Neural cell (in vitro differentiated cells): ENCODE results near the gene RHOA. TPM values are rescaled to one million over a fixed set of nuclear protein-coding genes. Genes with fewer than 3 reads are reported as not detected.

Experiments used
- H2AFZ ChIP-seq: fragments of 200-600, 300-800 bp; sonication (generic), shearing (Covaris generic); 2 replicates; pipeline ENCODE4 v1.6.0; 2014; ENCODE audit warnings: low read depth, mild to moderate bottlenecking, antibody characterized with exemption, low read length, moderate library complexity
- H3F3A ChIP-seq: fragments of 200-600 bp; shearing (Covaris generic); 2 replicates; pipeline ENCODE4 v1.6.1; 2016; ENCODE audit warnings: mild to moderate bottlenecking, moderate library complexity, mixed read lengths, antibody characterized with exemption, low read length; ENCODE audit not compliant: insufficient read depth, poor library complexity, severe bottlenecking
- H3K27ac ChIP-seq: fragments of 200-600, 300-800 bp; sonication (generic), shearing (Covaris generic); 2 replicates; pipeline ENCODE4 v1.5.1; 2014; ENCODE audit warnings: mild to moderate bottlenecking, low read length, moderate library complexity
- H3K27me3 ChIP-seq: fragments of 300-800, 200-600 bp; sonication (generic), shearing (Covaris generic); 2 replicates; pipeline ENCODE4 v1.6.0; 2014; ENCODE audit warnings: mild to moderate bottlenecking, low read depth, low read length, moderate library complexity; ENCODE audit not compliant: insufficient read depth
- H3K36me3 ChIP-seq: fragments of 300-800, 200-600 bp; sonication (generic), shearing (Covaris generic); 2 replicates; pipeline ENCODE4 v1.5.1; 2014; ENCODE audit warnings: mild to moderate bottlenecking, antibody characterized with exemption, low read length, moderate library complexity; ENCODE audit not compliant: insufficient read depth
- H3K4me2 ChIP-seq: fragments of 300-800, 200-600 bp; sonication (generic), shearing (Covaris generic); 2 replicates; pipeline ENCODE4 v1.6.0; 2014; ENCODE audit warnings: mild to moderate bottlenecking, low read length
- H3K4me3 ChIP-seq: fragments of 300-800, 200-600 bp; sonication (generic), shearing (Covaris generic); 2 replicates; pipeline ENCODE4 v1.5.1; 2014; ENCODE audit warnings: mild to moderate bottlenecking, low read length, moderate library complexity
- H3K79me2 ChIP-seq: fragments of 200-600 bp; shearing (Covaris generic); replicated peaks from 2 replicates; pipeline ENCODE4 v1.6.0; 2014; ENCODE audit warnings: mild to moderate bottlenecking, low read length, moderate library complexity; ENCODE audit not compliant: insufficient read depth
- H3K9ac ChIP-seq: fragments of 300-800, 200-600 bp; sonication (generic), shearing (Covaris generic); 2 replicates; pipeline ENCODE4 v1.6.1; 2016; ENCODE audit warnings: mild to moderate bottlenecking, low read length, mixed read lengths
- H3K9me2 ChIP-seq: fragments of 200-600 bp; shearing (Covaris generic); 2 replicates; pipeline ENCODE4 v1.6.1; 2016; ENCODE audit warnings: mild to moderate bottlenecking, low read length, mixed read lengths; ENCODE audit not compliant: insufficient read depth
- H3K9me3 ChIP-seq: fragments of 200-600, 300-800 bp; sonication (generic), shearing (Covaris generic); 2 replicates; pipeline ENCODE4 v1.6.1; 2016; ENCODE audit warnings: mild to moderate bottlenecking, mixed run types, low read length, moderate library complexity, mixed read lengths
- H4K20me1 ChIP-seq: fragments of 200-600 bp; shearing (Covaris generic); 2 replicates; pipeline ENCODE4 v1.6.1; 2016; ENCODE audit warnings: mild to moderate bottlenecking, mixed run types; ENCODE audit not compliant: insufficient read depth
- EP300 ChIP-seq: fragments of 450-650 bp; conservative IDR thresholded peaks from 2 replicates; pipeline ENCODE4 v1.6.1; 2014; ENCODE audit warnings: antibody characterized with exemption, mild to moderate bottlenecking, moderate library complexity; ENCODE audit not compliant: poor library complexity, severe bottlenecking
- EZH2 ChIP-seq: fragments of 200-600, 300-800 bp; shearing (Covaris generic), sonication (generic); IDR thresholded peaks from 2 replicates; pipeline ENCODE4 v1.6.1; 2014; ENCODE audit warnings: antibody characterized with exemption, low read length, borderline replicate concordance, mild to moderate bottlenecking; ENCODE audit not compliant: insufficient read depth, poor library complexity, severe bottlenecking
- MXI1 ChIP-seq: fragments of 450-650 bp; conservative IDR thresholded peaks from 2 replicates; pipeline ENCODE4 v1.6.1; 2014; ENCODE audit warnings: antibody characterized with exemption, mild to moderate bottlenecking; ENCODE audit not compliant: poor library complexity, severe bottlenecking
- POLR2AphosphoS5 ChIP-seq: IDR thresholded peaks from 2 replicates; pipeline ENCODE4 v1.6.1; 2012
- RAD21 ChIP-seq: fragments of 450-650 bp; conservative IDR thresholded peaks from 2 replicates; pipeline ENCODE4 v1.6.1; 2014; ENCODE audit warnings: antibody characterized with exemption, mild to moderate bottlenecking, moderate library complexity
- REST ChIP-seq: IDR thresholded peaks from 2 replicates; pipeline ENCODE4 v1.6.1; 2012; ENCODE audit warnings: borderline replicate concordance
- SMC3 ChIP-seq: fragments of 450-650 bp; conservative IDR thresholded peaks from 2 replicates; pipeline ENCODE4 v1.6.1; 2014; ENCODE audit warnings: antibody characterized with exemption, mild to moderate bottlenecking, moderate library complexity; ENCODE audit not compliant: poor library complexity
- TAF1 ChIP-seq: IDR thresholded peaks from 2 replicates; pipeline ENCODE4 v1.6.1; 2012; ENCODE audit warnings: low read depth
- polyA plus RNA-seq: library from polyadenylated mRNA; depleted of rRNA; stranded (reverse); fragments of >200 nt; gene quantifications from 2 replicates; pipeline ENCODE4 v1.2.3, GENCODE V29; 2014
- TF ChIP-seq, protein P1 (sequence below): fragments of 450-650 bp; IDR thresholded peaks from 2 replicates; pipeline ENCODE4 v1.5.1; 2014; ENCODE audit warnings: antibody characterized with exemption, mild to moderate bottlenecking, moderate library complexity; ENCODE audit not compliant: poor library complexity, severe bottlenecking

The RHOA gene
- polyA plus RNA-seq, 1 donor from 2014 or later = 159 TPM

DNA sequence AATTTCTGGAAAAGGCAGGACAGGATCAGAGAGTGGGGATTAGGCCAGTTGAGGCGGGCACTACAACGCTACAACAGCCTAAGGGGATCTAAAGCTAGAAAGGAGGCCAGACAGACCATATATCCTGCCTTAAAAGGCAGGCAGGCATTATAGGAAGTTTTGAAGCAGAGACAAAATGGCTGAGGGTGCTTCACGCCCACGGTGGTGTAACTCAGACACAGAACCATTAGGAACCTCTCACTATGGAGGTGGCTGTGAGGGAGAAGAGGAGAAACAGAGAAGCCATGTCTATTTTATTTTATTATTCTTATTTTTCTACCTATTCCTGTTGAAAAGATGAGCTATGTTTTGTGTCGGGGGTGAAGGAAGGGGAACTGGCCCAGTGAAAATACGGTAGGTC lies 69.8 kb downstream of the RHOA start:
- no peak overlapping the region for H3K4me2 ChIP-seq
- no peaks in the 10 kb centered on the region for H3K9me3 ChIP-seq
- no peak overlapping the region for H2AFZ ChIP-seq
- H3K4me3 ChIP-seq = no peak overlapping the region
- H4K20me1 ChIP-seq = no peaks in the 10 kb centered on the region
- no peaks in the 10 kb centered on the region for H3K36me3 ChIP-seq
- no peak overlapping the region for H3K9ac ChIP-seq
- H3K79me2 ChIP-seq = peaks cover 19% of the 10 kb centered on the region
- H3K27me3 ChIP-seq = no peaks in the 10 kb centered on the region
- no peak overlapping the region for H3K27ac ChIP-seq
- H3K9me2 ChIP-seq = no peaks in the 10 kb centered on the region
- peaks cover 3% of the 10 kb centered on the region for H3F3A ChIP-seq
- TF ChIP-seq TAF1 (no peak), POLR2AphosphoS5 (no peak), REST (no peak), SMC3 (no peak), RAD21 (no peak), EZH2 (no peak), EP300 (no peak), MXI1 (no peak)
- TF ChIP-seq, protein P1, sequence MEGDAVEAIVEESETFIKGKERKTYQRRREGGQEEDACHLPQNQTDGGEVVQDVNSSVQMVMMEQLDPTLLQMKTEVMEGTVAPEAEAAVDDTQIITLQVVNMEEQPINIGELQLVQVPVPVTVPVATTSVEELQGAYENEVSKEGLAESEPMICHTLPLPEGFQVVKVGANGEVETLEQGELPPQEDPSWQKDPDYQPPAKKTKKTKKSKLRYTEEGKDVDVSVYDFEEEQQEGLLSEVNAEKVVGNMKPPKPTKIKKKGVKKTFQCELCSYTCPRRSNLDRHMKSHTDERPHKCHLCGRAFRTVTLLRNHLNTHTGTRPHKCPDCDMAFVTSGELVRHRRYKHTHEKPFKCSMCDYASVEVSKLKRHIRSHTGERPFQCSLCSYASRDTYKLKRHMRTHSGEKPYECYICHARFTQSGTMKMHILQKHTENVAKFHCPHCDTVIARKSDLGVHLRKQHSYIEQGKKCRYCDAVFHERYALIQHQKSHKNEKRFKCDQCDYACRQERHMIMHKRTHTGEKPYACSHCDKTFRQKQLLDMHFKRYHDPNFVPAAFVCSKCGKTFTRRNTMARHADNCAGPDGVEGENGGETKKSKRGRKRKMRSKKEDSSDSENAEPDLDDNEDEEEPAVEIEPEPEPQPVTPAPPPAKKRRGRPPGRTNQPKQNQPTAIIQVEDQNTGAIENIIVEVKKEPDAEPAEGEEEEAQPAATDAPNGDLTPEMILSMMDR = no peak

DNA sequence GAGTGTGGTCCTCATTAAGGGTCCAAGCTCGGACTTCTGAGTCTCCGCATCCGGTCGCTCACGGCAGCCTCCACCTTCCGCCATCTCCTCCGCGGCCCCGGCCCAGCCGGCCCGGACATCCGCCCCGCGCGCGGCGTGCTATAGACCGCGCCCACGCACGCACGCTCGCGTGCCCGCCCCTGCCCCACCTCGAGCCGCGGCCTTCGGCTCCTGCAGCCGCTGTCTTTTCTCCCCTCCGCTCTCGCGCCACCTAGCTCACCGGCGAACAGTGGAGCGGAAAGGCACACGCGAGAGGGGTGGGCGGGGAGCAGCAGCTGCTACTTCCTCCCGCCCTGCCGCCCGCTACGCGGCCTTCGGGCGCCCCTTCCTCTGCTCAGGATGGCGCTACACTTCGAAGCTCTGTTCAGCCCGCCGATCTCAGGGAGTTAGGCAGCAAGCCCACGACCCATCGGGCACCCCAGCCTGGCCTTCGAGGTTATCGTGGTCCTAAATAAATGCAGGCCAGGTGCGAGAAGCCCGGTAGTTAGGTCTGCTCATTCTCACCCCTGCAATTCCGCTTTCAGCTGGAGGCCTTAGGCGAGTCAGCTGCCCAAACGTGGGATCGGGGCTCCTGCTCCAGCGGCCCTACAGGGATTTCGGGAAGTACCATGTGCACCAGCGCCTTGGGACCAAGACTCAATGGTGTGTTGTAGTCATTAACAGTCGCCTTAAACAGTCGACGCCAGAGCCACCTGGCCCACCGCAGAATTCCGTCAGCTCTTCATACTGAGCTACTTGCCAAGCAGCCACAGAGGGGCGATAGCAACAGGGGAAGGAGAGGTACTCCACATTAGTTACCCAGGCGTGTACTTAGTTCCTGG lies 71.6 kb downstream of the RHOA start, which contains the start of gene USP4:
Gene USP4, minus strand, starts transcription at position 113 of the 860 bp plus-strand sequence. Its CDS starts 29 bp downstream, at position 84.
- H3K9me3 ChIP-seq = no peaks in the 10 kb centered on the region
- no peaks in the 10 kb centered on the region for H3K9me2 ChIP-seq
- H3K36me3 ChIP-seq = no peaks in the 10 kb centered on the region
- H3K9ac ChIP-seq = peak within 1 kb of the TSS; percentile 82
- peak within 1 kb of the TSS; percentile 96 for H3K4me2 ChIP-seq
- H3K79me2 ChIP-seq = peaks cover 24% of the 10 kb centered on the region
- H3F3A ChIP-seq = peaks cover 3% of the 10 kb centered on the region
- peak within 1 kb of the TSS; percentile 87 for H3K27ac ChIP-seq
- H2AFZ ChIP-seq = peak within 1 kb of the TSS; percentile 77
- no peaks in the 10 kb centered on the region for H3K27me3 ChIP-seq
- no peaks in the 10 kb centered on the region for H4K20me1 ChIP-seq
- H3K4me3 ChIP-seq = peak within 1 kb of the TSS; percentile 96
- TF ChIP-seq EZH2 (no peak), EP300 (peak; percentile 39), RAD21 (peak; percentile 68), REST (no peak), SMC3 (peak; percentile 74), MXI1 (peak; percentile 91), POLR2AphosphoS5 (peak; percentile 58)
- TF ChIP-seq, protein P1 = peak; percentile 70
